Measurements from ENCODE around the gene AP4E1.
A peak's percentile ranks its signal among the peaks of the same experiment; 100 is the strongest.
"Not testable (repeated sequence)": the region's sequence is repeated elsewhere in the genome, so short reads cannot be mapped to it uniquely, and the experiment has no call there.

The AP4E1 gene

GRCh38 chr15:50908209-50909009, at the start of gene AP4E1:
TSS of gene AP4E1 (plus strand) at chr15:50908683. CDS start at chr15:50908779, 96 bp downstream.
- DNase-seq (ENCODE audit: low read depth in 2 of 2, low spot score in 1 of 2), result peak; percentile 88 to 93

- DNase-seq (ENCODE audit: low read depth in 2 of 2, low spot score in 1 of 2), result no peak
These were observed 47.7 kb upstream of the AP4E1 start for GRCh38 chr15:50860824-50861223.

GRCh38 chr15:50862553-50862952, 45.9 kb upstream of the AP4E1 start:
- DNase-seq (ENCODE audit: low read depth in 2 of 2, low spot score in 1 of 2), result no peak

GRCh38 chr15:50864873-50865272, 43.6 kb upstream of the AP4E1 start:
- no peak for DNase-seq (ENCODE audit: low read depth in 2 of 2, low spot score in 1 of 2)

GRCh38 chr15:50865515-50866353, 42.7 kb upstream of the AP4E1 start:
- DNase-seq (ENCODE audit: low read depth in 2 of 2, low spot score in 1 of 2), result no peak

- DNase-seq (ENCODE audit: low read depth in 2 of 2, low spot score in 1 of 2), result no peak
These were observed 36.7 kb upstream of the AP4E1 start for GRCh38 chr15:50871832-50872231.

- no peak for DNase-seq (ENCODE audit: low read depth in 2 of 2, low spot score in 1 of 2)
These were observed 35.6 kb upstream of the AP4E1 start for GRCh38 chr15:50872832-50873426.

- no peak for DNase-seq (ENCODE audit: low read depth in 2 of 2, low spot score in 1 of 2)
These were observed 34.5 kb upstream of the AP4E1 start for GRCh38 chr15:50873935-50874361.

- DNase-seq (ENCODE audit: low read depth in 2 of 2, low spot score in 1 of 2), result not testable (repeated sequence)
These were observed 33.2 kb upstream of the AP4E1 start for GRCh38 chr15:50875238-50875637.

- no peak for DNase-seq (ENCODE audit: low read depth in 2 of 2, low spot score in 1 of 2)
These were observed 32.1 kb upstream of the AP4E1 start for GRCh38 chr15:50876260-50876988.

- peak; percentile 9 to 54 for DNase-seq (ENCODE audit: low read depth in 2 of 2, low spot score in 1 of 2)
These were observed 31.5 kb upstream of the AP4E1 start for GRCh38 chr15:50876989-50877360.

- no peak for DNase-seq (ENCODE audit: low read depth in 2 of 2, low spot score in 1 of 2)
These were observed 29.4 kb upstream of the AP4E1 start for GRCh38 chr15:50879016-50879617.

GRCh38 chr15:50880206-50880605, 28.3 kb upstream of the AP4E1 start:
- DNase-seq (ENCODE audit: low read depth in 2 of 2, low spot score in 1 of 2), result no peak

GRCh38 chr15:50880651-50881114, 27.8 kb upstream of the AP4E1 start:
- DNase-seq (ENCODE audit: low read depth in 2 of 2, low spot score in 1 of 2), result no peak

- DNase-seq (ENCODE audit: low read depth in 2 of 2, low spot score in 1 of 2), result no peak
These were observed 27.1 kb upstream of the AP4E1 start for GRCh38 chr15:50881121-50882048.

- DNase-seq (ENCODE audit: low read depth in 2 of 2, low spot score in 1 of 2), result peak in 1 of 2 donors; percentile 2
These were observed 24.6 kb upstream of the AP4E1 start for GRCh38 chr15:50883903-50884302.

- DNase-seq (ENCODE audit: low read depth in 2 of 2, low spot score in 1 of 2), result no peak
These were observed 23.9 kb upstream of the AP4E1 start for GRCh38 chr15:50884540-50884939.

- no peak for DNase-seq (ENCODE audit: low read depth in 2 of 2, low spot score in 1 of 2)
These were observed 22.4 kb upstream of the AP4E1 start for GRCh38 chr15:50886139-50886467.

GRCh38 chr15:50886611-50887345, 21.7 kb upstream of the AP4E1 start:
- no peak for DNase-seq (ENCODE audit: low read depth in 2 of 2, low spot score in 1 of 2)
